Central memory CD4-positive, alpha-beta T cell (primary cell): Measurements from ENCODE around the gene KIF17.

Experiments
- DNase-seq: peaks from one replicate; pipeline ENCODE4 v3.0.0; 2022

Gene KIF17

GRCh38 chr1:20657024-20657423, 60.8 kb downstream of the KIF17 start:
- no peak for DNase-seq

DNA sequence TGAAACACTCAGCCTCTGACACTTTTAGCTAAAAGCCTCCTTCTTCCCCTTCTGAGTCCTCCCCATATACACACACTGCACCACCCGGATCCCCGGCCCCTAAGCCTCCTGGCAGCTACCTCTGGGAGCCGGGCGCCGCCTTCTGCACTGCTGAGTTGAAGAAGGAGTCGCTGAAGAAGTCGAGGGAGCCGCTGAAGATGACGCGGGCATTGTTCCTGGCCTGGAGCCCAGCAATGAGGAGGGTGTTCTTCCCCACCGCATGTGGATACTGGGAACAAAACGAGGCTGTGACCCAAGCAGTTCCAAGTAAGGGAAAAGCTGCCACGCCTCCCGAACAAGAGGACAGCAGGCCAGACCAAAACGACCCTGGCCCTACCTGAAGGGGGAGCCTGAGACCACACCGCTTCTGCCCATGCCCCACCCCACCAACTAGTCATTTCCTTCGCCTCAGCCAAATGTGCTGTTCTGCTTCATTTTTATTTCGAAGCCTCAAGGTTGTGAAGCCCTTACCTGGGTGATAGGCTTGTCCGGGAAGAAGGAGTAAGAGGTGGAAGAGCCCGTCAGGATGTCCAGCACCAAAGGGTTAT, 63.6 kb downstream of the KIF17 start:
- DNase-seq = no peak

GRCh38 chr1:20652300-20652699, 65.5 kb downstream of the KIF17 start:
- DNase-seq = no peak

DNA sequence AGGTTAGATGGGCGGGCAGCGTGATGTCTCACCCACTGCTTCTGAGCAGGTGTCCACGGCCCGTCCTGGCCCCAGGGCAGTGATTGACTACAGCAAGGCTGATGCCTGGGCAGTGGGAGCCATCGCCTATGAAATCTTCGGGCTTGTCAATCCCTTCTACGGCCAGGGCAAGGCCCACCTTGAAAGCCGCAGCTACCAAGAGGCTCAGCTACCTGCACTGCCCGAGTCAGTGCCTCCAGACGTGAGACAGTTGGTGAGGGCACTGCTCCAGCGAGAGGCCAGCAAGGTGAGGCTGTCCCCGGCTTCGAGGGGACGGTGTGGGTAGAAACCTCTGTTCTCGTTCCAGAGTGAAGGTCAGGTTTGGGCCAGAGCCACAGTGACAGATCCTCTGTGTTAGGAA, 68.9 kb downstream of the KIF17 start:
- DNase-seq = no peak

DNA sequence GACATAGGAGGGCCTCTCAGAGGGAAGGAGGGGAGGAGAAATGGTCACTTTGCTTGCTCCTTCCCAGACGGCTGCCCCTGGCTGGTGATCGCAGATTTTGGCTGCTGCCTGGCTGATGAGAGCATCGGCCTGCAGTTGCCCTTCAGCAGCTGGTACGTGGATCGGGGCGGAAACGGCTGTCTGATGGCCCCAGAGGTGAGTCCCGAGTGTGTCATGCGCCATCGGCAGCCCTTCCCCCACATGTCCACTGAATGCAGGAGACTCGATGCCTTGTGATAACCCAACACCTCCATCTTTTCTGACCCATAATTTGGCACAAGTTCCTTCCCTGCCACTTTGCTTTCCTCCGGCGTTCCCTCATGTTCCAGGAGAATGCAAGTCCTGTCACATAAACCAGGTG, 69.4 kb downstream of the KIF17 start:
- DNase-seq = no peak

DNA sequence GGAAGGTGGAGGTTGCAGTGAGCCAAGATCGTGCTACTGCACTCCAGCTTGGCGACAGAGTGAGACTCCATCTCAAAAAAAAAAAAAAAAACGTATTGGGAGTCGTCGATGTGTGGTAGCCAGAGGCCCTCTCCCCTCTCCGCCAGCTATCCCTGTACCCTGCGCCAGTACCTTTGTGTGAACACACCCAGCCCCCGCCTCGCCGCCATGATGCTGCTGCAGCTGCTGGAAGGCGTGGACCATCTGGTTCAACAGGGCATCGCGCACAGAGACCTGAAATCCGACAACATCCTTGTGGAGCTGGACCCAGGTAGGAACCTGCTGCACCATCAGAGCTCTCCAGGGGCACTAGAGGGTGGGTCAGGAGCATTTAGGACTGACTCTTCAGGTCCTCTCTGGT, 72.4 kb downstream of the KIF17 start:
- no peak for DNase-seq

- DNase-seq = no peak
These were observed 73.4 kb downstream of the KIF17 start for GRCh38 chr1:20644416-20644815.

GRCh38 chr1:20643080-20643479, 74.7 kb downstream of the KIF17 start:
- DNase-seq = no peak

GRCh38 chr1:20641975-20642374, 75.8 kb downstream of the KIF17 start:
- no peak for DNase-seq

DNA sequence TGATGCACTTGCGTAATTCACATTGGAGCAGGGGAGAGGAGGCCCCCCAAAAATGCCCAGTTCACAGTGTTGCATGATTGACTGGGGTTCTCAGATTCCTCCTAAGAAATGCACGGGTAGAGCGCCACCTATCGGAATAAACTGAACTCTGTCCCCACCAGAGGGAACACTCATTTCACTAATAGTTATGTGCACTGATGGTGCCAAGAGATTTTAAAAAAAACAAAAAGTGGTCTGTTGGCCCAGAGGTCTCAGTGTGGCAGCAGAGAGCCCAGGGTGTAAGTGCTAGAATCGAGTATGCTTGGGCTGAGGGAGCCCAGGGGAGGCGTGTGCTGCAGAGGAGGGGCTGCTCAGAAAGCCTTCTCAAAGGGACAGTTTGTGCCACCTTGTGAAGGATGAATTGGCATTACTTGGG, 77.6 kb downstream of the KIF17 start:
- peak; percentile 46 for DNase-seq

GRCh38 chr1:20636785-20637347, 80.9 kb downstream of the KIF17 start:
- DNase-seq = no peak

DNA sequence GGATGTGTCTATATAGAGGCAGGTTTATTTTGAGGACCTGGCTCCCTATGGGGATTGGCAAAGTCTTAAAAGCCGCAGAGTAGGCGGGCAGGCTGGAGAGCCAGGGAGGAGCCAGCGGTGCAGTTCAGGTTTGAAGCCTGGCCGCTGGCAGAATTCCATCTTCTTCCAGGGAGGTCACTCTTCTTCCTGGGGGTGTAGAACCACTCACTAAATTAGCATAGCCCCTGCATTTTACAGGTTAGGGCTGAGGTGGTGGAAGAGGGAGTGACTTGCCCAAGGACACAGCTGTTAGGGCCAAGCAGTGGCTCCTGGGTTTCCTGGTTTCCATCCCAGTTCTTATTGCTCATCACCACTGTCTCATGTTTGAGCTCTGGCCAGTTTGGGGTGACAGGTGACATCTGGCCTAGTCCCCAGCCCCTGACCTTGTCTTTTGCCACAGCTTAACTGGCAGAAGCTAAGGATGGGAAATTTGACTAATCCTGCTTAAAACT, 83.2 kb downstream of the KIF17 start:
- DNase-seq = peak; percentile 39

- no peak for DNase-seq
These were observed 83.7 kb downstream of the KIF17 start for GRCh38 chr1:20634065-20634593.

DNA sequence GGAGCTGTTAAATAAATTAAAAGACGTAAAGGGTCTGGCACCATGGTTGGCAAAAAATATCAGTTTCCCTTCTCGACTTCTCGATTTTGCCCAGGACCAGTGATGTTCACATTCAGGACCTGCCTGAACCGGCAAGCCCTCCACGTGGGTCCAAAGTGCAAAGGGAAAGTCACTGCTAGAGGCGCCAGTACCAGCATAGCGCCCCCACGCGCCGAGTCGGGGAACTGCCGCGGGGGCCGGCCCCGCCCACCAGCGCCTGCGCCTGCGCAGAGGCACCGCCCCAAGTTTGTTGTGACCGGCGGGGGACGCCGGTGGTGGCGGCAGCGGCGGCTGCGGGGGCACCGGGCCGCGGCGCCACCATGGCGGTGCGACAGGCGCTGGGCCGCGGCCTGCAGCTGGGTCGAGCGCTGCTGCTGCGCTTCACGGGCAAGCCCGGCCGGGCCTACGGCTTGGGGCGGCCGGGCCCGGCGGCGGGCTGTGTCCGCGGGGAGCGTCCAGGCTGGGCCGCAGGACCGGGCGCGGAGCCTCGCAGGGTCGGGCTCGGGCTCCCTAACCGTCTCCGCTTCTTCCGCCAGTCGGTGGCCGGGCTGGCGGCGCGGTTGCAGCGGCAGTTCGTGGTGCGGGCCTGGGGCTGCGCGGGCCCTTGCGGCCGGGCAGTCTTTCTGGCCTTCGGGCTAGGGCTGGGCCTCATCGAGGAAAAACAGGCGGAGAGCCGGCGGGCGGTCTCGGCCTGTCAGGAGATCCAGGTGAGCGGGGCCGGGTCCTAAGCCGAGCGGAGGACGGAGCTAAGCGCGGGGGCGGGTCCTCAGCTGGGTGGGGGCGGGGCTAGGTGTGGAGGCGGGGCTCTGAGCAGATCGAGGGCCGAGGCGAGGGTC, 84.4 kb downstream of the KIF17 start, which contains the start of gene PINK1:
Gene PINK1 (plus strand): TSS at position 269 of the 875 bp plus-strand sequence. CDS start 91 bp downstream, at position 360.
- peak; percentile 88 for DNase-seq

- DNase-seq = no peak
These were observed 85.4 kb downstream of the KIF17 start for GRCh38 chr1:20632386-20632785.

DNA sequence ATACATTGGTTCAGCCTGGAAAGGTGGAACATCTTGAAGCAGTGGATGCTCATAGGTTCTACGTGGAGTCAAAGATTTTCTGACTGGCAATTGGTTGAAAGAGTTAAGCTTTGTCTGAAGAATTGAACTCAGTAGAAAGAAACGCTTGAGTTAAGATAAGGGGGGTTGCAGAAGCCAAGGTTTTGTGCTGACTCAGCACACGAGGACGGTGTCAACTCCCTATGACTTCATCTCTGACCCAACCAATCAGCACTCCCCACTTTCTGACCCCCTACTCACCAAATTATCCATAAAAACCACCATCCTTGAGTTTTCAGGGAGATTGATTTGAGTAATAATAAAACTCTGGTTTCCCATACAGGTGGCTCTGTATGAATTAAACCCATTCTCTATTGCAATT, 87.1 kb downstream of the KIF17 start:
- DNase-seq = no peak

DNA sequence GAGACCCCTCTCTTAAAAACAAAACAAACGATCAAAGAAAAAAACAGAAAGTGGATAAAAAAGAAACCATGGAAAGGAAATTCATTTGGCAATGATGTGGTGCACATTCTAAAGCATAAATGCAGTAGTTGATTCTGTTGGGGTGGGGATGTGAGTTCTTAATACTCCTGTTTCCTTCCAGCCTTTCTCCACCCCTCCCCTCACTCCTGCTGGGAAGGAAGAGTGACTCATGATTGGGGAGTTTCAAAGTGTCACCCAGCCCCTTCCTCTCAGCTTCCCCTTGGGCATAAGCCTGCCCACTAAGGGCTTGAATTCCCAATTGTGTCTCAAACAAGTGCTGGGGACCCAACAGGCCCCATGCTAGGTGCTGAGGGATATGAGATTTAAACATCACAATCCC, 91.3 kb downstream of the KIF17 start:
- no peak for DNase-seq

GRCh38 chr1:20626098-20626427, 91.7 kb downstream of the KIF17 start:
- no peak for DNase-seq

GRCh38 chr1:20625176-20626097, 92.4 kb downstream of the KIF17 start:
- DNase-seq = no peak

- no peak for DNase-seq
These were observed 93.1 kb downstream of the KIF17 start for GRCh38 chr1:20624709-20625108.

- DNase-seq = no peak
These were observed 96.8 kb downstream of the KIF17 start for GRCh38 chr1:20621012-20621411.

- no peak for DNase-seq
These were observed 97.8 kb downstream of the KIF17 start for GRCh38 chr1:20619999-20620398.

GRCh38 chr1:20618550-20618949, 99.3 kb downstream of the KIF17 start:
- no peak for DNase-seq
